Keratinocyte (primary cell): ENCODE data around the gene ERC1. TPM values are rescaled to one million over a fixed set of nuclear protein-coding genes. Genes with fewer than 3 reads are reported as not detected.
A peak's percentile ranks its signal among the peaks of the same experiment; 100 is the strongest.

Experiments
- DNase-seq: peaks from one replicate; pipeline ENCODE4 v3.0.0-alpha.2; 2011; ENCODE audit warnings: low read depth, missing footprints, low spot score
- FAIRE-seq: peaks from 2 replicates; lab custom pipeline; 2011; peaks lifted over from hg19 to GRCh38; lab: Jason Lieb, UNC
- H2AFZ ChIP-seq: 2 replicates; pipeline ENCODE4 v1.6.0; 2012; ENCODE audit warnings: low read length, control low read depth, inconsistent platforms; ENCODE audit not compliant: control insufficient read depth
- H3K27ac ChIP-seq: 2 replicates; pipeline ENCODE4 v1.5.1; 2011; ENCODE audit warnings: low read length; ENCODE audit not compliant: control insufficient read depth, insufficient read depth
- H3K27me3 ChIP-seq: 3 replicates; pipeline ENCODE4 v1.6.0; 2011; ENCODE audit warnings: low read length; ENCODE audit not compliant: control insufficient read depth, insufficient read depth; ENCODE audit errors: extremely low read depth
- H3K36me3 ChIP-seq, 2 experiments: 2 replicates in 1 of 2; 3 replicates in 1 of 2; pipeline ENCODE4 v1.5.1; 2011; ENCODE audit warnings: low read length in 2 of 2, mild to moderate bottlenecking in 1 of 2; ENCODE audit not compliant: control insufficient read depth in 2 of 2, insufficient read depth in 2 of 2; ENCODE audit errors: extremely low read depth in 1 of 2
- H3K4me1 ChIP-seq: 3 replicates; pipeline ENCODE4 v1.5.1; 2011; ENCODE audit warnings: low read length; ENCODE audit not compliant: control insufficient read depth, insufficient read depth; ENCODE audit errors: extremely low read depth
- H3K4me2 ChIP-seq: 3 replicates; pipeline ENCODE4 v1.6.0; 2011; ENCODE audit warnings: low read depth, low read length; ENCODE audit not compliant: control insufficient read depth, insufficient read depth; ENCODE audit errors: extremely low read depth
- H3K4me3 ChIP-seq, 3 experiments: fragments of 200-600 bp in 1 of 3; sonication (generic) in 1 of 3; 2 replicates in 2 of 3; 3 replicates in 1 of 3; pipeline ENCODE4 v1.5.1; 2011 to 2016; ENCODE audit warnings: low read length in 3 of 3, mild to moderate bottlenecking in 3 of 3, control low read depth in 2 of 3, inconsistent platforms in 1 of 3, low read depth in 1 of 3, mixed read lengths in 1 of 3, mixed run types in 1 of 3, moderate library complexity in 1 of 3; ENCODE audit not compliant: control insufficient read depth in 2 of 3, insufficient read depth in 2 of 3; ENCODE audit errors: extremely low read depth in 1 of 3
- H3K79me2 ChIP-seq: 2 replicates; pipeline ENCODE4 v1.6.0; 2012; ENCODE audit warnings: low read length; ENCODE audit not compliant: control insufficient read depth, insufficient read depth
- H3K9ac ChIP-seq: 3 replicates; pipeline ENCODE4 v1.6.0; 2011; ENCODE audit warnings: low read length; ENCODE audit not compliant: control insufficient read depth, insufficient read depth; ENCODE audit errors: extremely low read depth
- H3K9me1 ChIP-seq: 3 replicates; pipeline ENCODE4 v1.6.0; 2011; ENCODE audit warnings: low read length; ENCODE audit not compliant: control insufficient read depth, insufficient read depth; ENCODE audit errors: extremely low read depth
- H3K9me3 ChIP-seq: 2 replicates; pipeline ENCODE4 v1.5.1; 2012; ENCODE audit warnings: low read depth, low read length; ENCODE audit not compliant: control insufficient read depth
- H4K20me1 ChIP-seq: 3 replicates; pipeline ENCODE4 v1.6.0; 2011; ENCODE audit warnings: low read length; ENCODE audit not compliant: control insufficient read depth, insufficient read depth; ENCODE audit errors: extremely low read depth
- EZH2 ChIP-seq: IDR thresholded peaks from one replicate; pipeline ENCODE4 v1.6.1; 2012; ENCODE audit warnings: inconsistent platforms, mild to moderate bottlenecking, low read length, moderate library complexity
- dilution Hi-C: fragments of 300-500 bp; cut with MboI; formaldehyde crosslinking; loops from one replicate; pipeline ENCODE4 v1.7.0; 2020; ENCODE audit warnings: low sequenced_read_pairs; ENCODE audit not compliant: extremely low pct_ligation_motif_present
- polyA plus RNA-seq, 5 experiments: library from polyadenylated mRNA; depleted of rRNA in 3 of 5; stranded (reverse) in 3 of 5; stranded (forward) in 1 of 5; unstranded in 1 of 5; fragments of >200 nt; gene quantifications; 1 replicate in 1 of 5; 2 replicates in 3 of 5; 3 replicates in 1 of 5; pipeline versions ENCODE4 v1.2.1 to v1.2.3, GENCODE V29; 2011 to 2012; ENCODE audit warnings: missing spikeins in 2 of 5, low read depth in 1 of 5, low replicate concordance in 1 of 5
- TF ChIP-seq, protein P1 (sequence below), 3 experiments: IDR thresholded peaks in 1 of 3; conservative IDR thresholded peaks in 1 of 3; optimal IDR thresholded peaks in 1 of 3; 2 replicates in 2 of 3; 3 replicates in 1 of 3; pipeline versions ENCODE3 to v1.5.1; 2011; ENCODE audit warnings: low read length in 3 of 3, mild to moderate bottlenecking in 3 of 3, moderate library complexity in 2 of 3, control low read depth in 1 of 3, inconsistent platforms in 1 of 3; ENCODE audit not compliant: insufficient read depth in 2 of 3; ENCODE audit errors: extremely low read depth in 1 of 3

The ERC1 gene
- polyA plus RNA-seq, 1 donor (not counting 4 experiments of a cell fraction or from before 2014, with no cell fraction given): 16.1 TPM

DNA sequence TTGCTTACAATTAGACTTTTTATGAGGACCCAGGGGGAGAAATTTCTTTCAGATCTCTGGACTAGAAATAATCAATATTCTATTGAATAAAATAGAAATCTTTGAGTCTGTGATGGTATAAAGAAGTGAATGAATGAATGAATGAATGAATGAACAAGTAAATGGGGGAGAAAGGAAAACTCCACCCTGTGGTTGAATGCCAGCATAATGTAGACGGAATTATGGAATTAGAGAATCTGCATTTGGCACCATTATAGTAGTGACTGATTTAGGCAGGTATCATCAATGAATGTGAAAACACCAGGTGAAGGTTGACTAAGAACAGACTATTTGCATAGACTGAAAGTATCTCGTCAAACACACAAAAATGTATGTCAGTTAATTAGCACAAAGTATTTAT lies 468.3 kb downstream of the ERC1 start:
- Histone ChIP-seq H3K9me3 (no peaks in the 10 kb centered on the region), H3K9ac (no peak overlapping the region), H4K20me1 (no peaks in the 10 kb centered on the region), H3K36me3 (no peaks in the 10 kb centered on the region), H3K79me2 (no peaks in the 10 kb centered on the region), H3K4me3 (no peak overlapping the region), H2AFZ (no peak overlapping the region), H3K4me1 (peaks cover 8% of the 10 kb centered on the region), H3K27me3 (no peaks in the 10 kb centered on the region), H3K27ac (no peak overlapping the region), H3K4me2 (no peak overlapping the region), H3K9me1 (no peaks in the 10 kb centered on the region)
- peak; percentile 26 for FAIRE-seq
- DNase-seq: no peak
- dilution Hi-C loops: no loop called here
- no peak for TF ChIP-seq EZH2
- TF ChIP-seq, protein P1, sequence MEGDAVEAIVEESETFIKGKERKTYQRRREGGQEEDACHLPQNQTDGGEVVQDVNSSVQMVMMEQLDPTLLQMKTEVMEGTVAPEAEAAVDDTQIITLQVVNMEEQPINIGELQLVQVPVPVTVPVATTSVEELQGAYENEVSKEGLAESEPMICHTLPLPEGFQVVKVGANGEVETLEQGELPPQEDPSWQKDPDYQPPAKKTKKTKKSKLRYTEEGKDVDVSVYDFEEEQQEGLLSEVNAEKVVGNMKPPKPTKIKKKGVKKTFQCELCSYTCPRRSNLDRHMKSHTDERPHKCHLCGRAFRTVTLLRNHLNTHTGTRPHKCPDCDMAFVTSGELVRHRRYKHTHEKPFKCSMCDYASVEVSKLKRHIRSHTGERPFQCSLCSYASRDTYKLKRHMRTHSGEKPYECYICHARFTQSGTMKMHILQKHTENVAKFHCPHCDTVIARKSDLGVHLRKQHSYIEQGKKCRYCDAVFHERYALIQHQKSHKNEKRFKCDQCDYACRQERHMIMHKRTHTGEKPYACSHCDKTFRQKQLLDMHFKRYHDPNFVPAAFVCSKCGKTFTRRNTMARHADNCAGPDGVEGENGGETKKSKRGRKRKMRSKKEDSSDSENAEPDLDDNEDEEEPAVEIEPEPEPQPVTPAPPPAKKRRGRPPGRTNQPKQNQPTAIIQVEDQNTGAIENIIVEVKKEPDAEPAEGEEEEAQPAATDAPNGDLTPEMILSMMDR (optimal IDR thresholded peaks at IDR 0.05 in 1 of 3, IDR thresholded peaks at IDR 0.05 in 1 of 3, conservative IDR thresholded peaks at IDR 0.05 in 1 of 3; ENCODE audit: extremely low read depth in 1 of 3, insufficient read depth in 2 of 3, low read length in 3 of 3): no peak

DNA sequence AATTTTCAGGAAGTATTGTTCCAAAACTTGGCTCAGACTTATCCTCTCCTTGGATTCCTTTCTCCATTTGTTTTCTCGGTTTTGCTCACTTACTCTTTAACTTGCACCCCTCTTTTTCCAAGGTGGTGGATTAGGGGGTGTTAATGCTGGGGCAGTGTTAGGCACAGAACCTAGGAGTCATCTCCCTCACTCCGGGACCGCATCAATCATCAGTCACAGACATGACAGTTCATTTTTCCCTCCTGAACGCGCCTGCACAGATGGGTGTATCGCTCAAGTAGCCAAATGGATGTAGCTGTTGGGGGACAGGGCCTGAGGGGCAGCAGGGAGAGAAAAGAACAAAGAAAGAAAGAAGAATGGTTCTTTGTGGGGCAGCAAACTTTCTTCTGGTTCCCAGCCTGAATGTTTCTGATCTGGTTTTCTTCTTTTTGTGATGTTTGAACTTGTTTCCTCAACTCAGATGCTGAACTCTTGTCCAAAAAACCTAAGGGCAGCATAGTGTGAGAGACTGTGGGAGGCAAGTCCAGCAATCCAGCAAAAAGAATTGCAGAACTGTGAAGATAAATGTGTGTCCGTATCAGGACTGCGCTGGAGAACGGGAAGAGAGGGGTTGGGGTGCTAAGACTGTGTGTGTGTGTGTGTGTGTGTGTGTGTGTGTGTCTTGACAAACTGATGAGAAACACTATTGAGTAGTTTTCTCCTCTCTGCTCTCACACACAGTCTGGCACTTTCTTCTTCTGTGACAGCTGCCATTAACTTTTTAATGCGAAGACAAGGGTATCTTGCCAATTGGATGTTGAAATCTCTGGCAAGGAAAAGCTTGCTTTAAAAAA lies 472.3 kb downstream of the ERC1 start:
- H3K9me3 ChIP-seq: no peaks in the 10 kb centered on the region
- TF ChIP-seq, protein P1 (optimal IDR thresholded peaks at IDR 0.05 in 1 of 3, IDR thresholded peaks at IDR 0.05 in 1 of 3, conservative IDR thresholded peaks at IDR 0.05 in 1 of 3; ENCODE audit: extremely low read depth in 1 of 3, insufficient read depth in 2 of 3, low read length in 3 of 3): no peak
- no peak for TF ChIP-seq EZH2
- no peak overlapping the region for H3K9ac ChIP-seq
- no peaks in the 10 kb centered on the region for H3K79me2 ChIP-seq
- no peaks in the 10 kb centered on the region for H3K27me3 ChIP-seq
- no peak for FAIRE-seq
- no peak overlapping the region for H3K4me2 ChIP-seq
- no peak overlapping the region for H3K4me3 ChIP-seq
- peaks cover 0 to 1% of the 10 kb centered on the region in 2 experiments for H3K36me3 ChIP-seq
- no peak for DNase-seq
- H3K9me1 ChIP-seq: no peaks in the 10 kb centered on the region
- no peak overlapping the region for H2AFZ ChIP-seq
- H4K20me1 ChIP-seq: no peaks in the 10 kb centered on the region
- H3K27ac ChIP-seq: no peak overlapping the region
- dilution Hi-C loops: no loop called here
- H3K4me1 ChIP-seq: peaks cover 4% of the 10 kb centered on the region
